Lower lobe of right lung (tissue), 2 donors: ENCODE data around the gene N4BP2. TPM values are rescaled to one million over a fixed set of nuclear protein-coding genes. Genes with fewer than 3 reads are reported as not detected.
"Not testable (repeated sequence)": the region's sequence is repeated elsewhere in the genome, so short reads cannot be mapped to it uniquely, and the experiment has no call there.

Experiments
- ATAC-seq, 2 donors: fragments of 200-7000 bp; cut with Tn5 transposase; one replicate each; pipeline ENCODE4 v1.9.1; 2020 to 2022; ENCODE audit warnings: mild to moderate bottlenecking in 2 of 2, moderate library complexity in 2 of 2
- DNase-seq: peaks from one replicate; pipeline ENCODE4 v3.0.0-alpha.2; 2020
- H3K27ac ChIP-seq: fragments of 200-600 bp; one replicate; pipeline ENCODE4 v1.8.0; 2022
- H3K27me3 ChIP-seq: fragments of 200-600 bp; one replicate; pipeline ENCODE4 v1.8.0; 2022; ENCODE audit warnings: low read depth
- H3K36me3 ChIP-seq: fragments of 200-600 bp; one replicate; pipeline ENCODE4 v1.8.0; 2022; ENCODE audit warnings: mild to moderate bottlenecking
- H3K4me1 ChIP-seq: fragments of 200-600 bp; one replicate; pipeline ENCODE4 v1.8.0; 2022
- H3K4me3 ChIP-seq: fragments of 200-600 bp; one replicate; pipeline ENCODE4 v1.8.0; 2022; ENCODE audit warnings: mild to moderate bottlenecking
- H3K9me3 ChIP-seq: fragments of 200-600 bp; one replicate; pipeline ENCODE4 v1.8.0; 2022
- CTCF ChIP-seq: fragments of 200-600 bp; IDR thresholded peaks from one replicate; pipeline ENCODE4 v1.8.0; 2022; ENCODE audit warnings: antibody characterized with exemption, mild to moderate bottlenecking
- intact Hi-C: fragments of 100-400 bp; cut with DNase I; formaldehyde crosslinking; loops from one replicate; pipeline ENCODE4 v1.11.0; 2022
- long read RNA-seq: library from polyadenylated mRNA; unstranded; transcript quantifications from one replicate; pipeline ENCODE4 v2.0.0, GENCODE V29; 2021
- total RNA-seq: library from RNA; stranded (reverse); fragmentation: NEBNext Ultra II Directional; extraction: Animal tissue kit (Norgen Biotek cat#: 25700); gene quantifications from one replicate; pipeline ENCODE4 v1.2.1, GENCODE V29; 2021
- donor health status: DM: no; HTN: yes; CAD: no; lungs with severe emphysema.

The N4BP2 gene
- 10.0 TPM for total RNA-seq
- long read RNA-seq, partial matches to known transcripts, result 4 of 6 reads
- long read RNA-seq, other reads (novel, unspliced or antisense), result 2 of 6 reads

- Histone ChIP-seq H3K27me3 (no peaks in the 10 kb centered on the region), H3K9me3 (no peaks in the 10 kb centered on the region), H3K27ac (peak within 1 kb of the TSS; percentile 100), H3K4me1 (peaks cover 22% of the 10 kb centered on the region), H3K36me3 (no peaks in the 10 kb centered on the region), H3K4me3 (peak within 1 kb of the TSS; percentile 79)
- intact Hi-C loops, result no loop called here
- DNase-seq, result peak; percentile 92
- peak; percentile 85 to 90 for ATAC-seq
- TF ChIP-seq CTCF, result peak; percentile 69
Observed at GRCh38 chr4:40056716-40057585, at the start of gene N4BP2. N4BP2 (plus strand) TSS chr4:40056850; CDS start chr4:40097341, 40,491 bp downstream.

GRCh38 chr4:40016007-40016406 is 40.6 kb upstream of the N4BP2 start:
- intact Hi-C loops, result no loop called here
- DNase-seq, result no peak

GRCh38 chr4:40020221-40020620 is 36.4 kb upstream of the N4BP2 start:
- intact Hi-C loops, result no loop called here
- no peak overlapping the region for H3K4me3 ChIP-seq
- ATAC-seq (no peak), DNase-seq (no peak)
- no peaks in the 10 kb centered on the region for H3K36me3 ChIP-seq
- H3K9me3 ChIP-seq, result no peaks in the 10 kb centered on the region
- H3K27me3 ChIP-seq, result no peaks in the 10 kb centered on the region
- TF ChIP-seq CTCF, result no peak
- no peaks in the 10 kb centered on the region for H3K4me1 ChIP-seq
- no peak overlapping the region for H3K27ac ChIP-seq

More at GRCh38 chr4:40016007-40016406, 40.6 kb upstream of the N4BP2 start:
- H3K27me3 ChIP-seq, result no peaks in the 10 kb centered on the region
- no peak for TF ChIP-seq CTCF
- no peak overlapping the region for H3K4me3 ChIP-seq
- no peaks in the 10 kb centered on the region for H3K9me3 ChIP-seq
- ATAC-seq, result no peak
- no peaks in the 10 kb centered on the region for H3K36me3 ChIP-seq
- H3K4me1 ChIP-seq, result no peaks in the 10 kb centered on the region
- H3K27ac ChIP-seq, result no peak overlapping the region

- intact Hi-C loops, DNase-seq, ATAC-seq: not testable (repeated sequence)
Observed at GRCh38 chr4:40021116-40021515, 35.5 kb upstream of the N4BP2 start.

GRCh38 chr4:40024049-40024448 is 32.6 kb upstream of the N4BP2 start:
- H3K27ac ChIP-seq, H3K4me1 ChIP-seq, H3K36me3 ChIP-seq, intact Hi-C loops, ATAC-seq, H3K9me3 ChIP-seq, H3K4me3 ChIP-seq, DNase-seq, H3K27me3 ChIP-seq: not testable (repeated sequence)

More at GRCh38 chr4:40021116-40021515, 35.5 kb upstream of the N4BP2 start:
- not testable (repeated sequence) for H3K36me3 ChIP-seq, H3K9me3 ChIP-seq, H3K27me3 ChIP-seq, H3K4me1 ChIP-seq, H3K4me3 ChIP-seq, H3K27ac ChIP-seq

- Histone ChIP-seq H3K4me1 (no peaks in the 10 kb centered on the region), H3K36me3 (no peaks in the 10 kb centered on the region), H3K27me3 (no peaks in the 10 kb centered on the region), H3K9me3 (no peaks in the 10 kb centered on the region), H3K4me3 (no peak overlapping the region), H3K27ac (no peak overlapping the region)
- DNase-seq, result no peak
- intact Hi-C loops, result no loop called here
- no peak for TF ChIP-seq CTCF
- no peak for ATAC-seq
Observed at GRCh38 chr4:40032785-40033184, 23.9 kb upstream of the N4BP2 start.
